ENCODE measurements around the gene MEIOSIN. TPM values are rescaled to one million over a fixed set of nuclear protein-coding genes. Genes with fewer than 3 reads are reported as not detected.

The MEIOSIN gene
- polyA plus RNA-seq, 1 donor (not counting 4 experiments of a cell fraction or from before 2014, with no cell fraction given) = not detected

- TF ChIP-seq CTCF (optimal IDR thresholded peaks at IDR 0.05 in 1 of 3, IDR thresholded peaks at IDR 0.05 in 1 of 3, conservative IDR thresholded peaks at IDR 0.05 in 1 of 3; ENCODE audit: extremely low read depth in 1 of 3, insufficient read depth in 2 of 3, low read length in 3 of 3) (no peak), EZH2 (IDR thresholded peaks at IDR 0.05; ENCODE audit: low read length) (no peak)
- H3K27me3 ChIP-seq (ENCODE audit: control insufficient read depth, extremely low read depth, insufficient read depth, low read length) = no peaks in the 10 kb centered on the region
- no peaks in the 10 kb centered on the region for H3K36me3 ChIP-seq (ENCODE audit: control insufficient read depth in 2 of 2, extremely low read depth in 1 of 2, insufficient read depth in 2 of 2, low read length in 2 of 2)
- H3K4me2 ChIP-seq (ENCODE audit: control insufficient read depth, extremely low read depth, insufficient read depth, low read depth, low read length) = no peak overlapping the region
- H3K9me1 ChIP-seq (ENCODE audit: control insufficient read depth, extremely low read depth, insufficient read depth, low read length) = no peaks in the 10 kb centered on the region
- H4K20me1 ChIP-seq (ENCODE audit: control insufficient read depth, extremely low read depth, insufficient read depth, low read length) = no peaks in the 10 kb centered on the region
- no peak for FAIRE-seq
- H3K4me1 ChIP-seq (ENCODE audit: control insufficient read depth, extremely low read depth, insufficient read depth, low read length) = peaks cover 11% of the 10 kb centered on the region
- dilution Hi-C loops (cut with MboI; ENCODE audit: extremely low pct_ligation_motif_present, low sequenced_read_pairs) = no loop called here
- no peak overlapping the region for H3K9ac ChIP-seq (ENCODE audit: control insufficient read depth, extremely low read depth, insufficient read depth, low read length)
- DNase-seq (ENCODE audit: low read depth, low spot score) = no peak
- no peak overlapping the region for H2AFZ ChIP-seq (ENCODE audit: control insufficient read depth, low read length)
- H3K9me3 ChIP-seq (ENCODE audit: control insufficient read depth, low read depth, low read length) = no peaks in the 10 kb centered on the region
- H3K27ac ChIP-seq (ENCODE audit: control insufficient read depth, insufficient read depth, low read length) = no peak overlapping the region
- no peak overlapping the region for H3K4me3 ChIP-seq (ENCODE audit: control insufficient read depth in 2 of 3, extremely low read depth in 1 of 3, insufficient read depth in 2 of 3, low read depth in 1 of 3, low read length in 3 of 3)
- H3K79me2 ChIP-seq (ENCODE audit: control insufficient read depth, insufficient read depth, low read length) = no peaks in the 10 kb centered on the region
Observed at GRCh38 chr19:45753548-45753947, 20.3 kb downstream of the MEIOSIN start.

GRCh38 chr19:45754323-45754722 lies 21.1 kb downstream of the MEIOSIN start:
- H3K4me1 ChIP-seq (ENCODE audit: control insufficient read depth, extremely low read depth, insufficient read depth, low read length) = peaks cover 11% of the 10 kb centered on the region
- no peak overlapping the region for H3K4me3 ChIP-seq (ENCODE audit: control insufficient read depth in 2 of 3, extremely low read depth in 1 of 3, insufficient read depth in 2 of 3, low read depth in 1 of 3, low read length in 3 of 3)
- no peaks in the 10 kb centered on the region for H3K36me3 ChIP-seq (ENCODE audit: control insufficient read depth in 2 of 2, extremely low read depth in 1 of 2, insufficient read depth in 2 of 2, low read length in 2 of 2)
- H3K9me1 ChIP-seq (ENCODE audit: control insufficient read depth, extremely low read depth, insufficient read depth, low read length) = no peaks in the 10 kb centered on the region
- no peak for DNase-seq (ENCODE audit: low read depth, low spot score)
- no peaks in the 10 kb centered on the region for H3K27me3 ChIP-seq (ENCODE audit: control insufficient read depth, extremely low read depth, insufficient read depth, low read length)
- H3K9me3 ChIP-seq (ENCODE audit: control insufficient read depth, low read depth, low read length) = no peaks in the 10 kb centered on the region
- TF ChIP-seq CTCF (optimal IDR thresholded peaks at IDR 0.05 in 1 of 3, IDR thresholded peaks at IDR 0.05 in 1 of 3, conservative IDR thresholded peaks at IDR 0.05 in 1 of 3; ENCODE audit: extremely low read depth in 1 of 3, insufficient read depth in 2 of 3, low read length in 3 of 3) (no peak), EZH2 (IDR thresholded peaks at IDR 0.05; ENCODE audit: low read length) (no peak)
- H3K27ac ChIP-seq (ENCODE audit: control insufficient read depth, insufficient read depth, low read length) = no peak overlapping the region
- dilution Hi-C loops (cut with MboI; ENCODE audit: extremely low pct_ligation_motif_present, low sequenced_read_pairs) = no loop called here
- no peaks in the 10 kb centered on the region for H3K79me2 ChIP-seq (ENCODE audit: control insufficient read depth, insufficient read depth, low read length)
- no peaks in the 10 kb centered on the region for H4K20me1 ChIP-seq (ENCODE audit: control insufficient read depth, extremely low read depth, insufficient read depth, low read length)
- no peak overlapping the region for H3K4me2 ChIP-seq (ENCODE audit: control insufficient read depth, extremely low read depth, insufficient read depth, low read depth, low read length)
- H3K9ac ChIP-seq (ENCODE audit: control insufficient read depth, extremely low read depth, insufficient read depth, low read length) = no peak overlapping the region
- H2AFZ ChIP-seq (ENCODE audit: control insufficient read depth, low read length) = no peak overlapping the region
- no peak for FAIRE-seq

Data from keratinocyte (primary cell).